ENCODE data around the gene SPRN. TPM values are rescaled to one million over a fixed set of nuclear protein-coding genes. Genes with fewer than 3 reads are reported as not detected.

Gene SPRN
- total and polyA plus RNA-seq, 7 donors, result under 0.01 to 1.1 (median 0.41) TPM; not detected in 2

DNA sequence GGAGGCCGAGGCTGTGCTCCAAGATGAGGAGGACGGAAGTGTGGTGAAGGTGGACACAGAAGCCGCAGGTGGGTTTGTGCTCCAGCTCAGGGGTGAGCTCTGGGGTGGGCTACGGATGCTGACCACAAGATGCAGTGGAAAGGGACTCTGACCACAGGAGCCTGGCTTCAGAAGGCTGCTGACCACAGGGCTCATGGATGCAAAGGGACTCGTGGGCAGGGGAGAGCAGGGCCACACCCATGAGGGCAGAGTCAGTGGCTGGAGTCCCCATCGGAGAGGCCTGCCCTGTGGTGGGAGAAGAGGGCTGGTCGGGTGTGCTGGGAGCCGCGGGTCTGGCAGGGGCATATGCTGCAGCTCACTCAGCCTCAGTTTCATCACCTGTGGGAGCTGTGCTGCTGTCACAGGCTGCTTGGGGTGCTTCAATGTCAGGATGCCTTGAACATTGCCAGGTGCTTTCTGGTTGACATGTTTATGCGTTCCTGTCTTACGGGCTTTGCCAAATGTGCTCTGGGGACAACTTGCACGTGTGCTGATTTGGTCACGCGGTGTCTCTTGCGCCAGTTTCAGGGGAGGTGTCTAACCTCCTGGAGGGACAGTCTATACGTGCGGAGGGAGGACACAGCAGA is 43.0 kb upstream of the SPRN start:
- H3K9me3 ChIP-seq, result no peaks in the 10 kb centered on the region
- no peak overlapping the region for H3K27ac ChIP-seq
- DNase-seq, result no peak
- H3K27me3 ChIP-seq, result no peaks in the 10 kb centered on the region
- WGBS, 2 donors, result 92% methylated on average over 17 of the region's 17 CpGs
- H3K4me1 ChIP-seq, result no peaks in the 10 kb centered on the region
- H3K4me3 ChIP-seq, result no peak overlapping the region
- no peak for TF ChIP-seq EP300 (IDR thresholded peaks at IDR 0.05)
- TF ChIP-seq POLR2AphosphoS5 (IDR thresholded peaks at IDR 0.05), result no peak
- TF ChIP-seq POLR2A (IDR thresholded peaks at IDR 0.05), result no peak
- TF ChIP-seq, protein P1, sequence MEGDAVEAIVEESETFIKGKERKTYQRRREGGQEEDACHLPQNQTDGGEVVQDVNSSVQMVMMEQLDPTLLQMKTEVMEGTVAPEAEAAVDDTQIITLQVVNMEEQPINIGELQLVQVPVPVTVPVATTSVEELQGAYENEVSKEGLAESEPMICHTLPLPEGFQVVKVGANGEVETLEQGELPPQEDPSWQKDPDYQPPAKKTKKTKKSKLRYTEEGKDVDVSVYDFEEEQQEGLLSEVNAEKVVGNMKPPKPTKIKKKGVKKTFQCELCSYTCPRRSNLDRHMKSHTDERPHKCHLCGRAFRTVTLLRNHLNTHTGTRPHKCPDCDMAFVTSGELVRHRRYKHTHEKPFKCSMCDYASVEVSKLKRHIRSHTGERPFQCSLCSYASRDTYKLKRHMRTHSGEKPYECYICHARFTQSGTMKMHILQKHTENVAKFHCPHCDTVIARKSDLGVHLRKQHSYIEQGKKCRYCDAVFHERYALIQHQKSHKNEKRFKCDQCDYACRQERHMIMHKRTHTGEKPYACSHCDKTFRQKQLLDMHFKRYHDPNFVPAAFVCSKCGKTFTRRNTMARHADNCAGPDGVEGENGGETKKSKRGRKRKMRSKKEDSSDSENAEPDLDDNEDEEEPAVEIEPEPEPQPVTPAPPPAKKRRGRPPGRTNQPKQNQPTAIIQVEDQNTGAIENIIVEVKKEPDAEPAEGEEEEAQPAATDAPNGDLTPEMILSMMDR (IDR thresholded peaks at IDR 0.05), result no peak
- intact Hi-C loops (cut with DNase I), result no loop called here
- H3K36me3 ChIP-seq, result peaks cover 0 to 8% (median 0%) of the 10 kb centered on the region in 4 donors

DNA sequence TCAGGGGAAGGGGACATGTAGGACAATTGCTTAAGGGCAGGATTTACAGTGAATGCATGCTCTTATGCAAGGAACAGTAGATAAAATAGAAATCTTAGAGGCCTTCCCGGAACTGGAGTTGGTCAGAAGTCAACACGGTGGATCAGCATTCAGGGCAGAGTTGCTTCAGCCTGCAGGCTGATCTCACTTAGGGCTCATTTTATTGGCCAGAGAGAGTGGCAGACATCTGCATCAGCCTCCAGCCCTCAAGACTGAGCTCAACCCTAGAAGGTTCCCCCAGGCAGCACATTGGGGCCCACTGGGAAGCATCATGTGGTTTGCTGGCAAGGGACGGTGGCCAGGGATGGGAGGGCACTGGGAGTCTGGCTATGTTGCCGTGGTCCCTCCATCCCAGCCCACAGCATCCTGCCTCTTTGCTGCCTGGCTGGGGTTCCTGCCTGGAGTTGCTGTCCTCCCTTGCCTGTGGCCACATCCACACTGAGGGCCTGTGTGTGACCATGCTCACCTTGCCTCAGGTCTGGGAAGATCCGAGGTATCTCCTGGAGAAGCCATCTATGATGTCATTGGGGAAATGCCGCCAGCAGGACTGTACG is 42.4 kb upstream of the SPRN start:
- 92 to 93% methylated on average over 7 of the region's 7 CpGs for WGBS, 2 donors
- no peak overlapping the region for H3K27ac ChIP-seq
- intact Hi-C loops (cut with DNase I), result no loop called here
- no peaks in the 10 kb centered on the region for H3K9me3 ChIP-seq
- TF ChIP-seq POLR2AphosphoS5 (IDR thresholded peaks at IDR 0.05) (no peak), EP300 (IDR thresholded peaks at IDR 0.05) (no peak), POLR2A (IDR thresholded peaks at IDR 0.05) (no peak)
- TF ChIP-seq, protein P1 (IDR thresholded peaks at IDR 0.05), result no peak
- no peaks in the 10 kb centered on the region for H3K27me3 ChIP-seq
- no peak overlapping the region for H3K4me3 ChIP-seq
- no peaks in the 10 kb centered on the region for H3K4me1 ChIP-seq
- peaks cover 0 to 8% (median 0%) of the 10 kb centered on the region in 4 donors for H3K36me3 ChIP-seq
- DNase-seq, result no peak

DNA sequence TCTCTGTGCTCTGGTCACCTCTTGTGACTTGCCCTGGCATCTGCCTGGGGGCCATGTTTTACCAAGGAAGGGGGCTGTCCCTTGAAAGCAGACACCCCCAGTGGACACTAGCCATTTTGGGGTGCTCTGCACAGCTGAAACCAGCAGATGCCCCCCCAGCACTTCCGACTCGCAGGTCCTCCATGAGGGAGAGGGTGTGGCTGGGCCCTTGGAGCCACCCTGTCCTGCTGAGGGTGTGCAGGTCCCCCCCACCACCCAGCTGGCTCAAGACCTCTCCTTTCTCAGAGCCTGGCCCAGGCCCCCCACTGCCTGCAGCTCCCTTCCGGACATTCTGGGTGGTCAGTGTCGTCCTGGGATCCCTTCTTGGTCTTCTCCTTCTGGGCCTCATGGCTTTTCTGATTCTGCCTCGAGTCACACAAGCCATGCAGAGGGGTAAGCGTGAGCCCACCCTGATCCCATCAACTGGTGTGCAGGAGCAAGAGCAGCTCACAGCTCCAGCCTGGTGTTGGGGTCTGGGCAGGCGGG is 41.6 kb upstream of the SPRN start:
- TF ChIP-seq POLR2AphosphoS5 (IDR thresholded peaks at IDR 0.05) (no peak), EP300 (IDR thresholded peaks at IDR 0.05) (no peak), POLR2A (IDR thresholded peaks at IDR 0.05) (no peak)
- TF ChIP-seq, protein P1 (IDR thresholded peaks at IDR 0.05), result no peak
- peaks cover 0 to 8% (median 0%) of the 10 kb centered on the region in 4 donors for H3K36me3 ChIP-seq
- H3K9me3 ChIP-seq, result no peaks in the 10 kb centered on the region
- 88 to 90% methylated on average over 7 of the region's 7 CpGs for WGBS, 2 donors
- H3K4me3 ChIP-seq, result no peak overlapping the region
- intact Hi-C loops (cut with DNase I), result no loop called here
- no peaks in the 10 kb centered on the region for H3K27me3 ChIP-seq
- DNase-seq, result no peak
- no peak overlapping the region for H3K27ac ChIP-seq
- H3K4me1 ChIP-seq, result no peaks in the 10 kb centered on the region

DNA sequence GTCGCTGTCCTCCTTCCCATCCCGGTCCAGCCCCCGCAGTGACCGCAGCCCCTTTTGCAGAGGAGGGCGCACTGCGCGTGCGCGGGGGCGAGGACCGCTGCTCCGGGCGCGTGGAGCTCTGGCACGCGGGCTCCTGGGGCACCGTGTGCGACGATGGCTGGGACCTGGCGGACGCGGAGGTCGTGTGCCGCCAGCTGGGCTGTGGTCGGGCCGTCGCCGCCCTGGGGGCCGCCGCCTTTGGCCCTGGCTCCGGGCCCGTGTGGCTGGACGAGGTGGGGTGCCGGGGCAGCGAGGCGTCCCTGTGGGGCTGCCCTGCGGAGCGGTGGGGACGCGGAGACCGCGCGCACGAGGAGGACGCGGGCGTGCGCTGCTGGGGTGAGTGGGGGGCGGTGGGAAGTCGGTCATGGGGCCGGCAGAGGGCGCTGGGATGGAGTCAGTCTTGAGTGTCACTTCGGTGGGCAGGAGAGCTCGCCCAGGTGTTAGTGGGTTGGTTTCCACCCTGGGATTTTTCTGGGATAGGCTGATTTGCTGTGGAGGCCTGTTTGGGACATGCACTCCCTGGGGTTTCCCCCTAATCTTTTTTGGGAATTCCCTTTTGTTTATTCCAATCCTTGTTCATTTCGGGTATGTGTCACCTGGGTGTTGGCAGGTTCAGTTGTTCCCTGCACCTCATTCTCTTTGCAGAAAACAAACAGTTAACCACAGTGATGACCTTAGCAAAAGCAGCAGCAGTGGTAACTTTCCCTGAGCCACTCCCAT is 40.9 kb upstream of the SPRN start:
- Histone ChIP-seq H3K4me1 (no peaks in the 10 kb centered on the region), H3K9me3 (no peaks in the 10 kb centered on the region), H3K27me3 (no peaks in the 10 kb centered on the region), H3K36me3 (peaks cover 0 to 8% (median 0%) of the 10 kb centered on the region in 4 donors), H3K27ac (no peak overlapping the region), H3K4me3 (no peak overlapping the region)
- WGBS, 2 donors, result 41 to 62% methylated on average over 55 of the region's 55 CpGs
- TF ChIP-seq POLR2AphosphoS5 (IDR thresholded peaks at IDR 0.05), result no peak
- TF ChIP-seq, protein P1 (IDR thresholded peaks at IDR 0.05), result no peak
- no peak for TF ChIP-seq POLR2A (IDR thresholded peaks at IDR 0.05)
- TF ChIP-seq EP300 (IDR thresholded peaks at IDR 0.05), result no peak
- intact Hi-C loops (cut with DNase I), result no loop called here
- no peak for DNase-seq

Measured in sigmoid colon (tissue), 7 donors.